B cell (primary cell): ENCODE measurements around the gene OSBPL5. TPM values are rescaled to one million over a fixed set of nuclear protein-coding genes. Genes with fewer than 3 reads are reported as not detected.

ENCODE experiments used
- ATAC-seq: fragments of 200-7000 bp; cut with Tn5 transposase; one replicate; pipeline ENCODE4 v1.10.0; 2021; ENCODE audit warnings: low read depth, mild to moderate bottlenecking, moderate number of reproducible peaks, moderate library complexity
- CTCF ChIA-PET: fragments of 350-600 bp; sonication (Branson Sonifier 250); formaldehyde crosslinking; loops from one replicate; lab custom pipeline; 2021; ENCODE audit warnings: antibody characterized with exemption, inconsistent platforms; lab: Charles Lee
- POLR2A ChIA-PET: fragments of 350-600 bp; sonication (Branson Sonifier 250); formaldehyde crosslinking; loops from one replicate; lab custom pipeline; 2021; ENCODE audit warnings: antibody characterized with exemption; lab: Charles Lee
- DNase-seq: peaks from one replicate; pipeline ENCODE4 v3.0.0; 2013
- H2AFZ ChIP-seq: 2 replicates; pipeline ENCODE4 v1.6.1; 2012; ENCODE audit warnings: mild to moderate bottlenecking, low read depth, low read length; ENCODE audit not compliant: insufficient read depth, poor library complexity, severe bottlenecking
- H3K27ac ChIP-seq, 2 donors: 1 replicate in 1 of 2; 2 replicates in 1 of 2; pipeline ENCODE4 v1.5.1; 2012 to 2013; ENCODE audit warnings: low read length in 2 of 2, mild to moderate bottlenecking in 2 of 2, moderate library complexity in 1 of 2
- H3K27me3 ChIP-seq, 4 experiments: fragments of 200-600 bp in 1 of 4; sonication (generic) in 1 of 4; replicated peaks in 1 of 4; 1 replicate in 2 of 4; 2 replicates in 2 of 4; pipeline versions ENCODE4 v1.6.1 to v1.7.0; 2013 to 2016; ENCODE audit warnings: low read length in 3 of 4, mild to moderate bottlenecking in 2 of 4, mixed read lengths in 1 of 4, moderate library complexity in 1 of 4; ENCODE audit not compliant: insufficient read depth in 4 of 4, control insufficient read depth in 3 of 4; ENCODE audit errors: control extremely low read depth in 1 of 4
- H3K36me3 ChIP-seq, 2 experiments: replicated peaks in 1 of 2; 1 replicate in 1 of 2; 2 replicates in 1 of 2; pipeline versions ENCODE4 v1.6.1 to v1.7.1; 2013; ENCODE audit warnings: low read length in 1 of 2; ENCODE audit not compliant: insufficient read depth in 2 of 2, control insufficient read depth in 1 of 2; ENCODE audit errors: control extremely low read depth in 1 of 2, extremely low read depth in 1 of 2
- H3K4me1 ChIP-seq, 2 donors: fragments of 200-600 bp in 1 of 2; sonication (generic) in 1 of 2; 1 replicate in 1 of 2; 2 replicates in 1 of 2; pipeline versions ENCODE4 v1.5.1 to v1.6.1; 2013 to 2017; ENCODE audit warnings: low read length in 2 of 2; ENCODE audit not compliant: control insufficient read depth in 2 of 2, insufficient read depth in 2 of 2
- H3K4me2 ChIP-seq: replicated peaks from 2 replicates; pipeline ENCODE3; 2012; ENCODE audit warnings: mild to moderate bottlenecking, low read depth, low read length; ENCODE audit not compliant: poor library complexity, severe bottlenecking
- H3K4me3 ChIP-seq, 5 experiments: fragments of 200-600 bp in 1 of 5; sonication (generic) in 1 of 5; 1 replicate in 3 of 5; 2 replicates in 2 of 5; pipeline versions ENCODE4 v1.5.1 to v1.7.0; 2011 to 2016; ENCODE audit warnings: low read length in 4 of 5, mild to moderate bottlenecking in 4 of 5, low read depth in 2 of 5, control low read depth in 1 of 5, moderate library complexity in 1 of 5; ENCODE audit not compliant: insufficient read depth in 1 of 5; ENCODE audit errors: control extremely low read depth in 1 of 5, extremely low read depth in 1 of 5
- H3K79me2 ChIP-seq: fragments of 200-600 bp; sonication (generic); one replicate; pipeline ENCODE4 v1.6.0; 2016; ENCODE audit warnings: low read length; ENCODE audit not compliant: control insufficient read depth, insufficient read depth
- H3K9ac ChIP-seq: fragments of 200-600 bp; sonication (generic); 2 replicates; pipeline ENCODE4 v1.6.1; 2017; ENCODE audit warnings: mild to moderate bottlenecking, low read length, moderate library complexity
- H3K9me3 ChIP-seq, 3 donors: one replicate each; pipeline versions ENCODE4 v1.6.1 to v1.7.1; 2013; ENCODE audit warnings: low read length in 2 of 3; ENCODE audit not compliant: control insufficient read depth in 2 of 3, insufficient read depth in 1 of 3; ENCODE audit errors: control extremely low read depth in 1 of 3
- H4K20me1 ChIP-seq: 2 replicates; pipeline ENCODE4 v1.6.0; 2012; ENCODE audit warnings: mild to moderate bottlenecking, low read length; ENCODE audit not compliant: insufficient read depth, control insufficient read depth, poor library complexity, severe bottlenecking
- H3K27ac Mint-ChIP-seq: one replicate; pipeline ENCODE4 v1.8.0; 2021; ENCODE audit warnings: mixed read lengths
- H3K27me3 Mint-ChIP-seq: one replicate; pipeline ENCODE4 v1.8.0; 2021; ENCODE audit warnings: mixed read lengths
- H3K4me1 Mint-ChIP-seq: one replicate; pipeline ENCODE4 v1.8.0; 2021; ENCODE audit warnings: mixed read lengths
- H3K4me3 Mint-ChIP-seq: one replicate; pipeline ENCODE4 v1.8.0; 2021; ENCODE audit warnings: mixed read lengths
- H3K9me3 Mint-ChIP-seq: one replicate; pipeline ENCODE4 v1.8.0; 2022; ENCODE audit warnings: mixed read lengths; ENCODE audit not compliant: insufficient read depth
- CTCF ChIP-seq: fragments of 200-600 bp; IDR thresholded peaks from one replicate; pipeline ENCODE4 v1.8.0; 2022; ENCODE audit warnings: antibody characterized with exemption, mild to moderate bottlenecking
- EZH2 ChIP-seq: IDR thresholded peaks from 2 replicates; pipeline ENCODE4 v1.6.1; 2012; ENCODE audit warnings: borderline replicate concordance, low read depth, mild to moderate bottlenecking, moderate library complexity, low read length; ENCODE audit not compliant: insufficient read depth, poor library complexity, severe bottlenecking
- WGBS: methylation state at CpG from one replicate; pipeline ENCODE4 v1.1.5; 2013; ENCODE audit warnings: missing lambda C conversion rate; ENCODE audit not compliant: insufficient coverage; 5-methylcytosine and 5-hydroxymethylcytosine counted together
- intact Hi-C: fragments of 100-400 bp; cut with micrococcal nuclease; formaldehyde crosslinking; loops from one replicate; pipeline ENCODE4 v1.10.0; 2022
- polyA plus RNA-seq: library from polyadenylated mRNA; depleted of rRNA; stranded (reverse); fragments of >200 nt; gene quantifications from 2 replicates; pipeline ENCODE4 v1.2.3, GENCODE V29; 2012
- total RNA-seq, 2 donors: library from RNA; stranded (reverse); fragments of 120-200 nt in 1 of 2; gene quantifications; 1 replicate in 1 of 2; 2 replicates in 1 of 2; pipeline versions ENCODE4 v1.2.3 to v1.2.4, GENCODE V29; 2013 to 2022

Gene OSBPL5
- total and polyA plus RNA-seq, 2 donors (not counting 1 experiment from before 2014, with no cell fraction given): 0.15 to 1.2 TPM

- Histone ChIP-seq H2AFZ (no peak overlapping the region), H3K27ac (no peak overlapping the region), H4K20me1 (no peaks in the 10 kb centered on the region), H3K9me3 (peaks cover 0 to 4% (median 0%) of the 10 kb centered on the region in 3 donors), H3K4me2 (no peak overlapping the region), H3K36me3 (no peaks in the 10 kb centered on the region), H3K79me2 (no peaks in the 10 kb centered on the region), H3K4me3 (no peak overlapping the region), H3K4me1 (no peaks in the 10 kb centered on the region), H3K9ac (no peak overlapping the region), H3K27me3 (no peaks in the 10 kb centered on the region)
- no peak for TF ChIP-seq EZH2
- no peak for TF ChIP-seq CTCF
- intact Hi-C loops: no loop called here
- no peak for DNase-seq
- Mint-ChIP-seq H3K4me1 (no peaks in the 10 kb centered on the region), H3K4me3 (no peak overlapping the region), H3K9me3 (no peaks in the 10 kb centered on the region), H3K27me3 (no peaks in the 10 kb centered on the region), H3K27ac (no peak overlapping the region)
- no peak for ATAC-seq
- POLR2A ChIA-PET: no interaction called here
- 88% methylated on average over 18 of the region's 19 CpGs for WGBS
- CTCF ChIA-PET: no interaction called here
These were observed 41.1 kb downstream of the OSBPL5 start for GRCh38 chr11:3123761-3124733.

GRCh38 chr11:3123305-3123704, 41.8 kb downstream of the OSBPL5 start:
- POLR2A ChIA-PET: no interaction called here
- Mint-ChIP-seq H3K27me3 (no peaks in the 10 kb centered on the region), H3K4me3 (no peak overlapping the region), H3K4me1 (no peaks in the 10 kb centered on the region), H3K9me3 (no peaks in the 10 kb centered on the region), H3K27ac (no peak overlapping the region)
- 95% methylated on average over 17 of the region's 19 CpGs for WGBS
- CTCF ChIA-PET: no interaction called here
- Histone ChIP-seq H3K79me2 (no peaks in the 10 kb centered on the region), H3K4me3 (no peak overlapping the region), H3K27me3 (no peaks in the 10 kb centered on the region), H3K4me2 (no peak overlapping the region), H4K20me1 (no peaks in the 10 kb centered on the region), H3K4me1 (no peaks in the 10 kb centered on the region), H3K36me3 (no peaks in the 10 kb centered on the region), H3K9ac (no peak overlapping the region), H2AFZ (no peak overlapping the region), H3K9me3 (peaks cover 0 to 4% (median 0%) of the 10 kb centered on the region in 3 donors), H3K27ac (no peak overlapping the region)
- TF ChIP-seq CTCF: no peak
- TF ChIP-seq EZH2: no peak
- intact Hi-C loops: no loop called here
- DNase-seq (no peak), ATAC-seq (no peak)
